Amniotic stem cell (primary cell): ENCODE measurements around the gene UPP1.
"Not testable (repeated sequence)": the region's sequence is repeated elsewhere in the genome, so short reads cannot be mapped to it uniquely, and the experiment has no call there.

Experiments
- DNase-seq: peaks from one replicate; lab custom pipeline; 2025; lab: John Stamatoyannopoulos, UW

UPP1 gene

DNA sequence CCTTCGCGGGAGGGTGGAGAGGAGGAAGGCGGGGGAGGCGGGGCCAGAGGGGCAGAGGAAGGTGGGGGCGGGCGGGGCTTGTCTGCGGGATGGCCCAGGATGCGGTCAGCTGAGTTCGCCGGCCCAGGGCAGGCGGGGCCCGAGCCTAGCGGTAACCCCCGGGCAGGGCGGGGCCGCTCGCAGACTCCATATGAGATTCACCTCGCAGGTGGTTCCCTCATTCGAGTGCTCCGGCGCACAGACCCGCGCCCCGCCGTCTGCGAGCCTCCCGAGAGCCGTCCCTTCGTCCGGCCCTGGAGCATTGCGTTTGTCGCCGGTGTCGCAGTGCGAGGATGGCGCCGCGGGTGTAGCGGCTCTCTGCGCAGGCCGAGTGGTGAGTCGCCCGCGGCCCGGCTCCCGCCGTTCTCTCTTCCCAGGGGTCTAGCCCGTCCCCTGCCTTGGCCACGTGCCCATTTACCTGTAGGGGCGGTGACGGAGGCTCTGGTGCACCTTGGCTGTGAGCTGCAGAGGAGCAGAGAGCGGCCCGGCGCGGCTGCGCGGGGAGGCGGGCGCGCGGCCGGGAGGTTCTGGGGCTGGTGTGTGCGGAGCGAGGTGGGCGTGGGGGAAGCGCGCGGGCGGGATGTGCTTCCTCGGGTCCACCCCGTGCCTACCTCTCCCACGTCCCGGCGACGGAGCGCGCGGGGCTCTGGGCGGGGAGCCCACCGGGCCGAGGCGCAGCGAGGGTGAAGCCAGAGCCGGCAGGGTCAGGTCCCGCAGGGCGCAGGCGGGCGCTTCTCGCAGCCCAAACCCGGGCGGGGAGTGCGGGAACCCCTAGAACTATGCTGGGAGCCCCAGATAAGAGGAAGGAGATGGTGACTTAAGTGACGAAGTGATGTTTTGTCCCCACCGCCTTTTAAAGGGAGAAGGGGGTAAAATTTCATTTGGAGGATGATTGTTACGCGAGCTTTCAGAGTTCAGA, at the start of gene UPP1:
Gene UPP1, plus strand, starts transcription at position 220 of the 958 bp plus-strand sequence. CDS start 5,519 bp downstream, outside the sequence.
- DNase-seq, result peak; percentile 53

DNA sequence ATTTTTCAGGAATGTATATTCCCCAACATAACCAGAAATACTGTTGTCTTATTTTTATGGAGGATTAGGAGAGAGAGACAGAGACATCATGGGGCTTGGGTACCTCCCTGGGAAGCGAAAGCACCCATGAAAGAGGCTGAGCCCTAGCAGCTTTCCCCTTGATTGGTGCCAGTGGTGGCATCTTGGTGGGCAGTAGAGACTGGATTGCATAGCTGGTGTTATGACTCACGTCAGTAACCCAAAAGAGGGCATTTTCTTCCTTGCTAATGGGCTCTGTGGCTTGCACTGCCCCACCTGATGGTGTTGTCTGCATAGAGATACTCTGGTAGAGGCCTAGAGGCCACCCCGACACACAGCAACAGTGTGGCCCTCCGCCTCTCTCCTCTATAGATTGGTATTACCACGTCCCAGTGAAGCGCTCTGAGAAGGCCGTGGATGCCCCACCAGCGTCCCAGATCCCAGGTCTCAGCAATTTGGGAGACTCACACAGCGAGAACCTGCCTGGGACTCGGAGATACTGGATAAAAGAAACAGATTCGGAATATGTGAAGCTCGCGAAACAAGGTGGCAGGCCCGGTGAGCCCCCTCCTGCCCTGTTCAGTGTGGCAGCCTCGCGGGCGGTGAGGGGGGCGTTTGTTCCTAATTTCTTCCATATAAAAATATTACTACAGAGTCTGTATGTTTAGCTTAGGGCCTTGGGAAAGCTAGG, 48.0 kb upstream of the UPP1 start:
- no peak for DNase-seq

DNA sequence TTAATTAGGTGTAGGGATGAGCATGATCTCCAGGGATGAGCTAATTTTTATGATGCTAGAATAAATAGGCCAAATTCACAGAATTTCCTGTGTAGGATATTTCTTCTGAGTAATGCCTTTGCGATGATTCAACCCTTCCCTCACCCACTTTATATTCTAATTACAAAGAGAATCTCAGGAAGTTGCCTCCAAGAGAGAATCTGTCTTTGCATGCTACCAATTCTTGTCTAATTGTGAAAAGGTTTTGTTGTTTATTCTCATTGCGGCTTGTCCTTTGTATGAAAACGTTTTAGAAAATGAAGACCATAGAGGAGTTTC, 47.5 kb upstream of the UPP1 start:
- DNase-seq, result peak; percentile 25

DNA sequence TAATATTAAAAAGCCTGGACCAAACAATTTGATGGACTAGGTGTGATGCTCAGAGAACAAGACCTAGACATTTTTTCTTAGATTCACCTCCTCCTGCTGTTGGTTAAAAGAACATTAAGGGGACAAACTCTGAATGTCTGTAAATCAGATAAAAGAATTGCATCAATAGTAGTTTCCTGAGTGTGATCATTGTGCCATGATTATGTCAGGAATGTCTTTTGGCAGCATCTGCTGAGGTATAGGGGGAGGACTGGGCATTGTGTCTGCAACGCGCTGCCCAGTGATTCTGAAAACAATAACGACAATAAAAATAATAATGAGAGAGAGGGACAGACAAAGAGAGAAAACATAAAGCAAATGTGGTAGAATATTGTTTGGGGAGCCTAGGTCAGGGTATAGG, 46.8 kb upstream of the UPP1 start:
- no peak for DNase-seq

DNA sequence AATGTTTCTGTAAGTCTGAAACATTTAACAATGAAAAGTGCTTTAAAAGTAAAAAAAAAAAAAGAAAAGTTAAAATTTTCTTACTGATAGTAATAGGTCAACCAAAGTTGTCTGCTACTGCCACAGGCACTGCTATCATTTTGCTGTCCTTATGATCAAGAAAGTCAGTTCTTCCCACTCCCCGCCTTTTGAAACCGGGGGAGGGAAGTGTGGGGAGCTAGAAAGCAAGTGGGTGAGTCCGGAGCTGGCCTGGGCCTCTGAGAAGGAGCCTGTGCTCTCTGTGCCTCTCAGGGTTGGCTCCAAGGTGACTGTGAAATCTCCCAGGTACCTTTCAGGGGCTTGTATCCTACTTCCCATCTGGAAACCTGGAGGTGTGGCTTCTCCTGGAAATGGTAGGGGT, 46.4 kb upstream of the UPP1 start:
- DNase-seq, result no peak

DNA sequence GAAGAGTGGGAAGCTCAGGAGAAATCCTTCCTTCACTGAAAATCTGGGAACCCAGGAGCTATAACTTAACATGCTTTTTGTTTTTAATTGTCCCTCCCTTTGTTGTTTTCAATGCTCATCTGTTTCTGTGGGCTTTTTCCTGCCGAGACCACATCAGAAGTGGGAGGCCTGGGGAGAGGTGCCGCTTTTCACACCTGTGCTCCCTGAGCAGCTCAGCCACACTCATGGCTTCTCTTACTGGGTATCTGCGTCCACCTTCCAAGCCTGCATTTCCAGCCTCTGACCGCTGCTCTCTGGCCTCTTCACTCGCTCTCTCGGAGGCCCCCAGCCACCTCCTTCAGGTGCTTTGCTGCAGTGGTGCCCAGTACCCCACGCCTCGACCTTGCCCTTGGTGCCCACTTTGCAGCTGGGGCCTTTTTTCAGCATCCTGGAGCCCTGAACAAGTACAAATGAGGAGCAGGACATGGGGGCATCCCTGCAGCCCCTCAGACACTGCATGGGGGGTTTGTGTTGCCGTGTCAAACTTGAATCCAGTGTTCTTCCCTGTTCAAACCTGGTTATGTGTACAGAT, 43.8 kb upstream of the UPP1 start:
- no peak for DNase-seq

DNA sequence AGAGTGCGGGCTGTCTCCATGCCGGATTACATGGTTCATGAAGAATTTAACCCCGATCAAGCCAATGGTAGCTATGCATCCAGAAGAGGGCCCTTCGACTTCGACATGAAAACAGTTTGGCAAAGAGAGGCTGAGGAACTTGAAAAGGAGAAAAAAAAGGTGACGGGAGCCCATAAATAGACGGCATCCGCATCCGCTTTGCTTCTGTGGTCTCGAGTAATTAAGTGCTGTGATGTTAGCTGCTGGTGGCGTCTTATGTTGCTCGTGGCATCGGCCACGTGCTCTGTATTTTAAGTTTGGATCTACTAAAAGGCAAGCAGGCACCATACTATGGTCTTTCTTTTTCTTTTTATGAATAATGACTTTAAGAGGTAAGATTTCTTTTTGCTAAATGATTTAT, 42.6 kb upstream of the UPP1 start:
- DNase-seq, result no peak

DNA sequence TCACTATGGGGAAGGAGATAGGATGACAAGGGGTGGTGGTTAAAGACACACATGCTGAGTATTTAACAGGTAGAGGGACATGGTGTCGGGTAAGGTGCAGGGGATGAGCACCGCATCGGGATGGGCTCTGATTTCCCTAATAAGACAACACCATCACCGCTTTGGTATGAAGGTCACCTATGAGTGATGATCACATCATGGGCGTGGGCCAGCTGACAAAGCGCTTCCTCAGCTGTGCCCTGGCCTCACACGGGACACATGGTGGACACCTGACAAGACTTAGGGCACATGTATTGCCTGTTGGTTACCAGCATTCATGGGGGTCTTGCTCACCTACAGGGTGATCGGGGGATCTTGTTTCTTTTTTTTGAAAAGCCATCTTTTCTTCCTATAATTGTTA, 41.0 kb upstream of the UPP1 start:
- no peak for DNase-seq

DNA sequence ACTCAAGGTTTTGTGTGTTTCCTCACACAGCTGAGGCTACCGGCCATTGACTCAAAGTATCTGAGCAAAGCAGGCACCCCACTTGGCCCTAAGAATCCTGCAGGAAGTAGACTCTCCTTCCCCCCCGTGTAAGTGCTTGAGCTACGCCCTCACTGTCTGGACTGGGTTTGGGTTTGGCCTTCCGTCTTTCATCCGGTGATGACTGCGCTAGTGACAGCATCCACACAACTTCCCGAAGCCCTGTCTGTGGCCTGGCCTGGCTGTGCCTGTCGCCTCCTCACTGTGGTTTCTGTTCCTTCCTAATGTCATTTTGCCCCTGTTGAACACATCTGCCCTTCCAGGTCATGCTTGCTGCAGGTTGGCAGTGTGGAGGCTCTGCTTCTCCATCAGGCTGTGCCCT, 39.2 kb upstream of the UPP1 start:
- DNase-seq, result no peak

DNA sequence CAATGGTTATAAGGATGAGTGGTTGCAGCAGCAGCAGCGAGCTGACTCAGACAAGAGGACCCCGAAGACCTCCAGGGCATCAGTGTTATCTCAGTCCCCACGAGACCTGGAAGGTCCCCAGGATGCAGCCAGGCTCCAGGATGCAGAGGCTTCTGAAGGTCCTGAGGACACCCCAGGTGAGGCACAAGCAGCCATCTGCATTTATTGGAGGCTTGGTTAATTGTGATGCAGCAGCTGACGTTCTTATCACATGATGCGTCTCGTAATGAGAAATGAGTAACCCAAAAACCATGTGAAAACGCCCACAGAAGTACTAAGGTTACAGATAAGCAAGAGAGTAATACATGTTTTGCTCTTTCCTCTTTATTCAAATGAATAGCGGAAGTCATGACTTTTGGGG, 36.3 kb upstream of the UPP1 start:
- no peak for DNase-seq

DNA sequence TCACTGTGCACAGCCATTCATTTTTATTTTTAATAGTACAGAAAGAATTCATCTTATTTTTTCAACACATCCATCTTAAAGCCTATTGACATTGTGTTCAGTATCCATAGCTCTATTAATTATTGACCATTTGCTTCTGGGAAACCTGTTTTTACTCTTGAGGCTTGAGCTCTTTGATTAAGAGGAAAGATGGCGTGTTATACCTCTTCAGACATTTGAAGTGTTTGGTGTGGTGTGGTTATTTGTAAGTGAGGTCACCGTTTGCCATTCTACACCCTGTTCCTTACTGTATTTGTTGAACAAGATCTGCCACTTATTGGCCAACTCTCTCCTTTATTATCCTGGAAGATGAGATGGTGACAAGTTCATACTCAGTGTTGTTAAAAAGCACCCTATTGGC, 35.3 kb upstream of the UPP1 start:
- DNase-seq, result no peak

DNA sequence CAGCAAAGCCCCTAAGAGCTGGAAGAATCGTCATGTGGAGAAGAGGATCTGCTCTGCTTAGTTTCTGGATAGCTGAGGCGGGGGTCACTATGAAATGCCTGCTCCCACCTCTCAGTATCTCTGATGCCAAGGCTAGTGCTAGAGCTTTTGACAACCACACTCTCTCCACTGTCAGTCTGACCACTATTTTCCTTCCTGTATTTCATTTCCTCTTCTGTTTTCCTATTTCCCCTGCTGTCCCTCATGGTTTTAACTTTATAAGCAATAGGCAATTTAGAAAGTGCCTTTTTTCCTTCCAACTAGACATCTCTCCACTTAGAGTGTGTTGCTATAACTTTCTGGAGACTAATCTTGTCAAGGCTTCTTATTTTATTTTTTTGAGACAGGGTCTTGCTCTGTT, 30.1 kb upstream of the UPP1 start:
- no peak for DNase-seq

DNA sequence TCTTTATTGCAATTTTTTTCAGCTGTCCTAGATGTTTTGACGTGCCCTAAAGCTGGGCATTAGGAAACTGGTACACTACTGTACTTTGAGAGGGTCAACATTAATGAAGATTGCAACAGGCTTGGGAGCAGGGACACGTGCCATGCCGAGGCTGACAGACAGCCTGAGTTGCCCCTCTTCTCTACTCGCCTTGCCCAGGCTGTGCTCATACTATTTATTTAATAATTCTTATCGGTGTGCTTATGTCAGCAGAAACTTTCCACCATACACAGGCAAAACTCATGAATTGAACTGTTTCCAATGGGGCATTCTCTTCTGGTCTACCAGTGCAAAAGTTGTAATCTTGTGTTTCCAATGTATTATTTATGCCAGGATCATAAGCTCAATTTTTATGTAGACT, 29.4 kb upstream of the UPP1 start:
- DNase-seq, result no peak

DNA sequence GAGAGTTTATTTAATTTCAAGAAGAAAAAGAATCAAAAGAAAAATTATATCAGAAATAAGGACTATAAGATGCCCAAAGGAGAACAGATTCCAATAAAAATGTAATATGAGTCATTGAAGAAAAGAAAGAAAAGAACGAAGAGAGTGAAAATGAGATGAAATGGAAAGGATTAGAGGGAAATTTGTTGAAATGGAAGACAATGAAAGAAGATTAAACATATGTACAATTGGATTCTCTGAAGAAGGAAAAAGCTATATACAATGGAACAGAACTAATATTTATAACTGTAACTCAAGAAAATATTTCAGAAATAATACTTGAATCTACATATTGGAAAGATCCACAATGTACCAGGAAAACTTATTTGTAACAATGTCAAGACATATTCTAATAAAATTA, 25.1 kb upstream of the UPP1 start:
- DNase-seq, result no peak

DNA sequence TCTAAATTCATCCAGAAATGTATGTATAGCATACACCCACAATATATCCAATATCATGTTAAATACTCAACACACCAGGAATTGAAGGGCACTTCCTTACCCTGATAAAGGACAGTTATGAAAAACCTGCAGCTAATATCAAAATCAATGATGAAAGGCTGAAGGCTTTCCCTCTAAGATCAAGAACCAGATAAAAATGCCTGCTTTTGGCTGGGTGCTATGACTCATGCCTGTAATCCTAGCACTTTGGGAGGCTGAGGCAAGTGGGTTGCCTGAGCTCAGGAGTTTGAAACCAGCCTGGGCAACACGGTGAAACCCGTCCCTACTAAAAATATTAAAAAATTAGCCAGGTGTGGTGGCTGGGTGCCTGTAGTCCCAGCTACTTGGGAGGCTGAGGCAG, 21.6 kb upstream of the UPP1 start:
- no peak for DNase-seq

DNA sequence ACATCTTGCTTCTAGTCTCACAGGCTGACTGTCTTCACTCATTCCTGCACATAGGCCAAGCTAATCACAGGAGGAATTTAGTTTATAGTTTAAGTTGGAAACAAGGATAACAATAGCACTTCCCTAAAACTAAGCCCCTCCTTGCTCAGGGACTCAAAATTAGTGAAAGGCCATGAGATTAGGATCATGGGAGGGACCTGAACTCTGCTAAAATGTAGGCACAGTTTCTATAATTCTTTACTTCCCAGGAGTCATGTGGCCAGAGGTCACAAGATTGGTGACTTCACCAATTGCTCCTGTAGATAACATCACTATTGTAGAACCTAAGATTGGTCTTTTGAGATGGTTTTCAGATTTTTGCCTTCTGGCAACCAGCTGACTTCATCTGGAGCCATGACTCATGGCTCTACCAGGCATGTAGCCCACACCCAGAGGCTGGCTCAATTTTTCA, 14.8 kb upstream of the UPP1 start:
- DNase-seq, result no peak

DNA sequence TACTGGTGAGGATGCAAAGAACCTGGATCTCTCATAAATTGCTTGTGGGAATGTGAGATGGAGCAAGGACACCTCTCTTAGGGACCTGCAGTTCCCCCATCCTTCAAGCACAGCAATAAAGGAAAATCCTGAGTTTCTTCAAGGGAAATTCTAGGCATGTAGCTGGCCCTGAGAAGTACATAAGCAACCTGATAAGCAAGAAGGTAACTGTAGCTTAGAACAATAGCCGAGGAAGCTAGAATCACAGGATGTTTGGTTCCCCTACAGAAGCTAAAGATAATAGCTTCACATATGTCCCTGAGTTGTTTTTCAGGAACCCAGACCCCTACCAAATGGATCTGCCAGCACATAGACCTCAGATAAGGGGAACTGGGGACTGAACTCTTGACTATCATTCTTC, 11.6 kb upstream of the UPP1 start:
- DNase-seq, result no peak

DNA sequence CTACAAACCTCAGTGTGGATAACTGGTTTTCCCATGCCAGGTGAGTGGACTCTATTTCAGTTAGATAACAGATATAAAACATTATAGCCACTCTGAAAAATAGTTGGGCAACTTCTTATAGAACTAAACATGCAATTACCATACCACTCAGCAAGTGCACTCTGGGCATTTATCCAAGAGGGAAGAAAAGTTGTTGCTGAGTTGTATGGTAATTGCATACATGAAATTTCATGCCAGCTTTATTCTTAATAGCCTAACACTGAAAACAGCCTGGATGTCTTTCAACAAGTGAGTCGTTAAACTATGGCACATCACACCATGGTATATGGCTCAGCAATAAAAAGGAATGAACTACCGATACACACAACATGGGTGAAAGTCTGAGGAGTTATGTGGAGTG, 10.6 kb upstream of the UPP1 start:
- DNase-seq, result no peak

DNA sequence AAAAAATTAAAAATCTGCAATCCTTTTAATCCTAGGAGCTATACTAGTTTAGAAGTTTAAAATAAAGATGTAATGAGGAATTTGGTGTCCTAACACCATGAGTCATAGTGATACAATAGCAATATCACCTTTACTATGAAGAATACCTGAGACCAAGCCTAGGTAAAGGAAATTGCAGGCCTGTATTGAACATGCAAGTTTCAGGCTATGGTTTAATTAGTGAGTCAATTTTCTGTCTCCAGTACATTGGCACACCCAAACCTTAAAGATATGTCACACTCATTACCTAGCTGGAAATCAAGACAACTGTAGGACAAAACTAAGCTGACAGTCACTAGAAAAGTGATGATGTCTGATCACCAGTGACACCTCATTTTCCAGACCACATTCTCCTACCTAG, 6.7 kb upstream of the UPP1 start:
- DNase-seq, result not testable (repeated sequence)

DNA sequence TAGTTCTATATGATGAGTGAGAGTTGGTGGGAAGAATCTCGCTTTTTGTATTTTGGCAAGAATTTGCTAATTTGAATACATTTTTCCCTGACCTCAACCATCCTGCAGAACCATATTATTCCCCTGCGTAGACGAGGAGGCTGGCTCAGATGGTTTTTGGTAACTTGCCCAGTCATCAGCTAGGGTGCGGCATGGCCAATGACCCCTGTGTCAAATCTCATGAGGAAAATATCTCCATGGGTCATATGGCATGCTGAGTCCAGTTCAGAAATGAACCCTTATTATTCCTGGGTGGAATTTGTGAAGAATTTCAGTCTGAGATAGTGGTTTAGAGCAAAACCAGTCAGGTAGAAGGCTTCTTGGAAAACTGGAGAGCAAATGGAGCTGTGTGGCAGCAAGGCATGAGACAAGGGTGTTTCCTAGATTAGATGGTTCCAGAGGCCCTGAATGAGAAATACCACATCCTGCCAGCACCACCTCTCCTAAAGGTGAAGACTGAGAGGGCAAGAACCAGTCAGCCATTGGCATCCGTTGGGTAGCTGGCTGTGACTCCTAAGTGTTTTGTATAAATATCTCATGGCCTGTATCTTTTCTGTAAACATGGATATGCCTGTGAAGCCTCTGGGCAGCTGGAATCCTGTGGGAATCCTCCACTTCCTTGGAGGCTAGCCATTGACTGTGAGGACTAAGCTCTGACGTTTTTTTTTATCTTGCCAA, 5.8 kb upstream of the UPP1 start:
- DNase-seq, result no peak

DNA sequence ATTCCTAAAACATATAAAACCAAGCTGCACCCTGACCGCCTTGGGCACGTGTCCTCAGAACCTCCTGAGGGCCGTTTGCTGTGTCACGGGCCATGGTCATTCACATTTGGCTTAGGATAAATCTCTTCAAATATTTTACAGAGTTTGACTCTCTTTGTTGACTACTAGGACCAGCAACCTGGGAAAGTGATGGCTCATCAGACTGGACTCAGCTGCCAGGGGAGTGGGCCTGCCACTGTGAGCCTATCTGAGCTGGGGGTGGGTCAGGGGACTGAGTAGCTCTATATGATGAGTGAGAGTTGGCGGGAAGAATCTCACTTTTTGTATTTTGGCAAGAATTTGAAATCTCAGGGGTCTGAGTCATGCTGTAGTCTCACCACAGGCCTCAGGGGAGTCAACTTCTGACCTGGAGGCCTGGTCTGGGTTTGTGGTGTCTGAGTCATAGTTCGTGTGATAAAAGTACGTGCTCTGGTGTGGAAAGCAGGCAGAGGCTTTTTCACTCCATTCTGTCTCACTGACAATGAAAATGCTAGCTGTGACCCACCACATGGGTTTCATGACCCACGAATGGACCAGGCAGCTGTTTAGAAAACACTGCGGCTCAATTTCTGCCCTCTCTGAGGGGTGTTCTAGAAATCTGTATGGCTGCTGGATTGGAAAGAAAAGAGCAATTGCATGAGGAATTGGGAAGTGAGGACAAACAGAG, 4.2 kb upstream of the UPP1 start:
- DNase-seq, result peak; percentile 91

DNA sequence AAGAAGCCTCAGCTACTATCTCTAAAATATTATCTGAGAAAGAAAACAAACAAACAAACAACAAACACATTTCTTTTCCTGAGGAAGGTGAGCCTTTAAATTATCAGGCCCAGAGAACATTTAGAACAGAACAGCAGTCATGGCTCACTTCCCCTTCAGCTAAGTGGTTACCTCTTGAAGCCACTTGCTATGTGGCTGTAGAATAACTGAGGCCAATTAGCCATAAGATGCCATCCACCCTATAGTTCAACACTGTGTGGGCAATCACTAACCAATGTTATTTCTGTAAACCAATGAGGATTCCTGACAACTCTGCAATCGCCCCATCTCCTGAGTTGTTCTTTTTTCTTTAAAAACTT, 3.7 kb upstream of the UPP1 start:
- DNase-seq, result no peak
